ENCODE measurements around the gene MCTP2.

Gene MCTP2

GRCh38 chr15:94306700-94307650 lies 75.6 kb downstream of the MCTP2 start:
- Histone ChIP-seq H3K27ac (no peak overlapping the region), H3K4me3 (ENCODE audit: low read depth, low read length) (no peak overlapping the region), H3K36me3 (no peaks in the 10 kb centered on the region)

DNA sequence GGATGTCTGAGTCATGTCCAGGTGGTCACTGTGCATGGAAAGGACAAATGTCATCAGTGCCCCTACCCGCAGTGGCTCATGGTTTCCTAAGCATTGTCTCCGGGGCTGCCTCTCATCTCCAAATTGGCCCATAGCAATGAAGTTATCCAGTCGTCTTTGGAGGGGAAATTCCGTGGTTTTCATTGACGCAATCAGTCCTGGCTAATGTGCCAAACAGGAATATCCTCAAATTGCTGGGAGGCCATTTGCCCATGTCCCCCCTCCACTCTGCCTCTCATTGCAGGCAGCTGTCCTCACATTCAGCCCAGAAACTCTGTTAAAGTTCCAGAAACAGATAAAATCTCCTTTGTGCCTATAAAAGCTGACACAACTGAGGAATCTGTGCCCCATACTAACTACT lies 81.6 kb downstream of the MCTP2 start:
- H3K36me3 ChIP-seq = no peaks in the 10 kb centered on the region
- H3K9me3 ChIP-seq (ENCODE audit: severe bottlenecking) = no peaks in the 10 kb centered on the region
- H3K27me3 ChIP-seq (ENCODE audit: insufficient read depth, low read depth, severe bottlenecking) = peaks cover 66% of the 10 kb centered on the region
- DNase-seq = no peak
- no peak overlapping the region for H3K4me3 ChIP-seq (ENCODE audit: low read depth, low read length)
- TF ChIP-seq, protein P1, sequence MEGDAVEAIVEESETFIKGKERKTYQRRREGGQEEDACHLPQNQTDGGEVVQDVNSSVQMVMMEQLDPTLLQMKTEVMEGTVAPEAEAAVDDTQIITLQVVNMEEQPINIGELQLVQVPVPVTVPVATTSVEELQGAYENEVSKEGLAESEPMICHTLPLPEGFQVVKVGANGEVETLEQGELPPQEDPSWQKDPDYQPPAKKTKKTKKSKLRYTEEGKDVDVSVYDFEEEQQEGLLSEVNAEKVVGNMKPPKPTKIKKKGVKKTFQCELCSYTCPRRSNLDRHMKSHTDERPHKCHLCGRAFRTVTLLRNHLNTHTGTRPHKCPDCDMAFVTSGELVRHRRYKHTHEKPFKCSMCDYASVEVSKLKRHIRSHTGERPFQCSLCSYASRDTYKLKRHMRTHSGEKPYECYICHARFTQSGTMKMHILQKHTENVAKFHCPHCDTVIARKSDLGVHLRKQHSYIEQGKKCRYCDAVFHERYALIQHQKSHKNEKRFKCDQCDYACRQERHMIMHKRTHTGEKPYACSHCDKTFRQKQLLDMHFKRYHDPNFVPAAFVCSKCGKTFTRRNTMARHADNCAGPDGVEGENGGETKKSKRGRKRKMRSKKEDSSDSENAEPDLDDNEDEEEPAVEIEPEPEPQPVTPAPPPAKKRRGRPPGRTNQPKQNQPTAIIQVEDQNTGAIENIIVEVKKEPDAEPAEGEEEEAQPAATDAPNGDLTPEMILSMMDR (IDR thresholded peaks at IDR 0.05; ENCODE audit: low read depth, low read length) = no peak
- no peak overlapping the region for H3K27ac ChIP-seq

More at GRCh38 chr15:94306700-94307650, 75.6 kb downstream of the MCTP2 start:
- DNase-seq = no peak
- TF ChIP-seq, protein P1 (IDR thresholded peaks at IDR 0.05; ENCODE audit: low read depth, low read length) = no peak
- peaks cover 47% of the 10 kb centered on the region for H3K27me3 ChIP-seq (ENCODE audit: insufficient read depth, low read depth, severe bottlenecking)
- no peaks in the 10 kb centered on the region for H3K9me3 ChIP-seq (ENCODE audit: severe bottlenecking)

DNA sequence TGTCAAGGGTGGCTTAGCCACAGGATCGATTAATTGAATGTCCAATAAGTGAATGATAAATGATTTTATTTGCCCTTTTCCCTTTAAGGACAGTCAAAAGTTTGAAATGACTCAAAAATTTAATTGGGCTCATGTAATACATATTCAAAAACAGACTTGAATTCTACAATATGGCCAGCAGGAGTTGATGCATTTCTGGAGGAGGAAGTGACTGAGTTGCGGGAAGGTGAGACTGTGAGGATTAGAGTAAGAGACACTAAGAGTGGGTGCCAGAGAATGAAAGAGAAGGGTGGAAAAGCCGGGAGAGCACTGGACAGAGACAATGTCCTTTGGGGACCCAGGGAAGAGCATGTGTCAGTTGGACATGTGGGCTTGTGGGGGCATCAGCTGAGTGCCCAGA lies 83.3 kb downstream of the MCTP2 start:
- TF ChIP-seq, protein P1 (IDR thresholded peaks at IDR 0.05; ENCODE audit: low read depth, low read length) = no peak
- Histone ChIP-seq H3K9me3 (ENCODE audit: severe bottlenecking) (no peaks in the 10 kb centered on the region), H3K36me3 (no peaks in the 10 kb centered on the region), H3K27ac (no peak overlapping the region), H3K4me3 (ENCODE audit: low read depth, low read length) (no peak overlapping the region), H3K27me3 (ENCODE audit: insufficient read depth, low read depth, severe bottlenecking) (peaks cover 62% of the 10 kb centered on the region)
- DNase-seq = no peak

DNA sequence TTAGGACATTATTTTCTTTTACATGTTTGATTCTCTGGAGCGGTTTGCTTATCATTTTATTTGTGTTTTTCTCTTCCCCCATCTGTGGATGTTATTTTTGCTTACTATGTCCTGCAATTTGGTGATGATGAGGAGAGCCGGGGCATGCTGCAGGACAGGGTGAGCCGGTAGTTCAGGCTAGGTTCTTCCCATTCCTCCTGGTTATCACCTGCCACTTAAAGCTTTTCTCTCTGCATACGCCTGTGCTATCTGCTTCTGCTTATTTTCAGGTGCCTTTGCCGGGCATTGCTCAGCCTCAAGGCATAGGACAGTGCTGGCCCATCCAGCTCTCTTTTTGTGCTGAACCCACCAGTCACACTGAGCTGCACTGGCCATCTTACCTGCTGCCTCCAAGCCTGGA lies 85.8 kb downstream of the MCTP2 start:
- no peak for DNase-seq
- Histone ChIP-seq H3K36me3 (no peaks in the 10 kb centered on the region), H3K27ac (no peak overlapping the region), H3K4me3 (ENCODE audit: low read depth, low read length) (no peak overlapping the region), H3K27me3 (ENCODE audit: insufficient read depth, low read depth, severe bottlenecking) (peaks cover 56% of the 10 kb centered on the region), H3K9me3 (ENCODE audit: severe bottlenecking) (no peaks in the 10 kb centered on the region)
- TF ChIP-seq, protein P1 (IDR thresholded peaks at IDR 0.05; ENCODE audit: low read depth, low read length) = no peak

DNA sequence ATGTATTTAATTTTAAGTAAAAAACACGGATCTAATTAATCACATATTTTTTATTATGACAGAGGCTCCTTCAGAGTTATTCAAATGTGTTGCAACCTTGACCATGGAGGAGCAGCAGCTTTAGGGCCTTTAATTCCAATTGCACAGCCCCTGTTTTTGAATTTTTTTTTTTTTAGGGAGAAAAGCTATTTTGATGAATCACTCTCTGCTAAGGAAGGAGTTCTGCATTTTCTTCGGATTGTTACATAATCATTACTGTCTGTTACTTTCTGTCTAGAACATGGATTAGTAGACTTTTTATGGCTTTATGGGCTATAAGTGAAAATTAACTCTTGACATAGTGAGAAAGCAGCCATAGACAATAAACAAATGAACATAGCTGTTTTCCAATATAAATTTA lies 90.8 kb downstream of the MCTP2 start:
- peaks cover 33% of the 10 kb centered on the region for H3K27me3 ChIP-seq (ENCODE audit: insufficient read depth, low read depth, severe bottlenecking)
- no peaks in the 10 kb centered on the region for H3K9me3 ChIP-seq (ENCODE audit: severe bottlenecking)
- TF ChIP-seq, protein P1 (IDR thresholded peaks at IDR 0.05; ENCODE audit: low read depth, low read length) = no peak
- no peak for DNase-seq
- no peak overlapping the region for H3K27ac ChIP-seq
- H3K36me3 ChIP-seq = no peaks in the 10 kb centered on the region
- H3K4me3 ChIP-seq (ENCODE audit: low read depth, low read length) = no peak overlapping the region

Data from WERI-Rb-1 (cell line).